Measurements from ENCODE around the gene WWP2. TPM values are rescaled to one million over a fixed set of nuclear protein-coding genes. Genes with fewer than 3 reads are reported as not detected.
A peak's percentile ranks its signal among the peaks of the same experiment; 100 is the strongest.

Gene WWP2
- total RNA-seq, 2 donors from 2014 or later, result 34.8 to 78.8 TPM

DNA sequence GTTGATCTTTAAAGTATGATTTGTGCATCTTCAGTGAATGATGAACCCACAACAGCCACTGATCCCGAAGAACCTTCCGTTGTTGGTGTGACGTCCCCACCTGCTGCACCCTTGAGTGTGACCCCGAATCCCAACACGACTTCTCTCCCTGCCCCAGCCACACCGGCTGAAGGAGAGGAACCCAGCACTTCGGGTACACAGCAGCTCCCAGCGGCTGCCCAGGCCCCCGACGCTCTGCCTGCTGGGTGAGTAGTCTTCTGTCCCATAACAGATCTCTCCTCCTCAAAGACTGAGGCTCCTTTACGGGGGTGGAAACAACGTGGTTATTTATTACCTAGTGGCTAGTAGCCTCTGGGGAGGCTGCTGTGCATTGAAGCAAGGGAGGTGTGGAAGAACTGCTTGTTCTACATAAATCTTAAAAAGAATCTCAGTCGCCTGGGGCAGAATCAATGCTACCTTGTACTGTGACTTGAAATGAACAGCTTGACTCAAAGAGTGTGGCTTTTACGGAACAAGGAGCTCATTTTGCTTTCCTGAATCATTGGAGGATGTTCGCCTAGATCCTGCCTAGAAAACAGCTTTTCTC lies 126.0 kb downstream of the WWP2 start:
- Histone ChIP-seq H3K27me3 (no peaks in the 10 kb centered on the region), H3K9me3 (no peaks in the 10 kb centered on the region), H3K4me3 (no peak overlapping the region), H3K27ac (no peak overlapping the region), H3K4me1 (peaks cover 6% of the 10 kb centered on the region), H3K36me3 (replicated peaks in 1 of 2; ENCODE audit: insufficient read depth in 1 of 2, low read depth in 2 of 2) (peaks cover 0 to 4% of the 10 kb centered on the region in 2 donors)
- DNase-seq (no peak), ATAC-seq (no peak)
- intact Hi-C loops (cut with DNase I), result no loop called here
- 85 to 90% methylated on average over 12 to 15 of the region's 15 CpGs for WGBS, 2 donors
- TF ChIP-seq, protein P1, sequence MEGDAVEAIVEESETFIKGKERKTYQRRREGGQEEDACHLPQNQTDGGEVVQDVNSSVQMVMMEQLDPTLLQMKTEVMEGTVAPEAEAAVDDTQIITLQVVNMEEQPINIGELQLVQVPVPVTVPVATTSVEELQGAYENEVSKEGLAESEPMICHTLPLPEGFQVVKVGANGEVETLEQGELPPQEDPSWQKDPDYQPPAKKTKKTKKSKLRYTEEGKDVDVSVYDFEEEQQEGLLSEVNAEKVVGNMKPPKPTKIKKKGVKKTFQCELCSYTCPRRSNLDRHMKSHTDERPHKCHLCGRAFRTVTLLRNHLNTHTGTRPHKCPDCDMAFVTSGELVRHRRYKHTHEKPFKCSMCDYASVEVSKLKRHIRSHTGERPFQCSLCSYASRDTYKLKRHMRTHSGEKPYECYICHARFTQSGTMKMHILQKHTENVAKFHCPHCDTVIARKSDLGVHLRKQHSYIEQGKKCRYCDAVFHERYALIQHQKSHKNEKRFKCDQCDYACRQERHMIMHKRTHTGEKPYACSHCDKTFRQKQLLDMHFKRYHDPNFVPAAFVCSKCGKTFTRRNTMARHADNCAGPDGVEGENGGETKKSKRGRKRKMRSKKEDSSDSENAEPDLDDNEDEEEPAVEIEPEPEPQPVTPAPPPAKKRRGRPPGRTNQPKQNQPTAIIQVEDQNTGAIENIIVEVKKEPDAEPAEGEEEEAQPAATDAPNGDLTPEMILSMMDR (IDR thresholded peaks at IDR 0.05), result no peak
- no peak for TF ChIP-seq POLR2A (IDR thresholded peaks at IDR 0.05)

DNA sequence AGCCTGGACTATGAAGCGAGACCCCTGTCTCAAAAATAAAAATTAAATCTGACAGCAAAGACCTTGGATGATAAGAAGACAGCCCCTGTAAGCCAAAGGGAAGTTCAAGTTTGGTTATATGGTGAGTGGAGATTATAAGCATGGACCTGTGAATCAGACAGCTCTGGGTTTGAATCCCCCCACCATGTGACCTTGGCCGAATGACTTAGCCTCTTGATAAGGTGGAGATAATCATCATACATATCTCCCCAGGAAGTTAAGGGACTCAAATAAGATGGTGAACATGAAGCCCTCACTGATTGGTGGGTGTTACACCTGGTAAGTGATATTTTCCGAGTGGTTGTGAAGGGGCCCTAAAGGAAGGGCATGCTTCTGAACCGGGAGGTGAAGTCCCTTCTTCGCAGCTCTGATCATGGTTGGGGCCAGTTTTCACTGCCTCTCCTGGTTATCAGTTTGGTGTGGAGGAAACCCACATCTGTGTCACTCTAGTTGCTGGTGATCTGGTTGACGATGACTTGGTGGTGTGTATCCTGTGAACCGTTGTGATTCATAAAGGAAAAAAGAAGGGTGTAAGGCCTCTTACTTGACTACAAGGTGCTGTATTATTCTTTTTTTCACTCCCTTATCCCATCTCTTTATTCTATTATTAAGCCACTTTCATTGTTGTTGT lies 127.3 kb downstream of the WWP2 start:
- ATAC-seq (no peak), DNase-seq (no peak)
- TF ChIP-seq POLR2A (IDR thresholded peaks at IDR 0.05), result no peak
- TF ChIP-seq, protein P1 (IDR thresholded peaks at IDR 0.05), result no peak
- Histone ChIP-seq H3K27me3 (no peaks in the 10 kb centered on the region), H3K36me3 (replicated peaks in 1 of 2; ENCODE audit: insufficient read depth in 1 of 2, low read depth in 2 of 2) (peaks cover 0 to 4% of the 10 kb centered on the region in 2 donors), H3K4me3 (no peak overlapping the region), H3K27ac (peak overlapping the region in 3 of 4 donors; percentile 72 to 84 (median 77)), H3K4me1 (peaks cover 6% of the 10 kb centered on the region), H3K9me3 (no peaks in the 10 kb centered on the region)
- intact Hi-C loops (cut with DNase I), result no loop called here
- WGBS, 2 donors, result 87 to 90% methylated on average over 7 of the region's 7 CpGs

DNA sequence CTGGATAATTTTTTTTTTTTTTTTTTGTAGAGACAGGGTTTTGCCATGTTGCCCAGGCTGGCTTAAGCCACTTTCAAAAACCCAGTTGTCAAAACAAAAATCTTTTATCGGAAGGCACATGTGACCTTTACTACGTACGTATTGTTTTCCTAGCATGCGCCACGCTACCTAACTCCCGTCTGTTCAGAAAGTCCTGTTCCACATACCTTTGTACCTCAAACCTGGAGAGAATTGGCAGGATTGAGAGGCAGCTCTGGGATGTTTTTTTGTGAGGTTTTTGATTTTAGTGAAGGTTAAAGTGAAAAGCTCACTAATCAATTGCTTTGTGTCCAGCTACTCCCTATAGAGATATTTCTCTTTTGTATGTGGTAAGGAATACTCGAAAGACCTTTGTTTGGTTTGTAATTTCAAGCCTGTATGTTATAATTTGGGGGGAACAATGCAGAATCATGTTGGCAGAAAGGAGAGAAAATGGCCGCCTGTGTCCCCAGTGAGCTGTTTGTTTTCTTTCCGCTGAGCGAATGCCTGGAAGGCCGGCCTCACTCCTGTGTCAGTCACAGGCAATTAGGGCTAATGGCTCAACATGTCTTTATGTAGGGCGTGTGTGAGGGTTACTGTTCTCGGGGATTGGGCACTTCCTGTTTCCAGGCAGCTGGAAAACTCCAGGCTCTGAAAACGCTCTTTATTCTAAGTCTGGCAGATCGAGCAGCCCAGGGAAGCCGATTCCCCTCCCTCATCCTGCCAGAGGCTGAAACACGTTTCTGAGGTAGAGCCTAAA lies 128.2 kb downstream of the WWP2 start:
- peak; percentile 93 for ATAC-seq
- 61 to 70% methylated on average over 14 to 17 of the region's 17 CpGs for WGBS, 2 donors
- Histone ChIP-seq H3K4me3 (no peak overlapping the region), H3K9me3 (no peaks in the 10 kb centered on the region), H3K36me3 (replicated peaks in 1 of 2; ENCODE audit: insufficient read depth in 1 of 2, low read depth in 2 of 2) (peaks cover 0 to 4% of the 10 kb centered on the region in 2 donors), H3K4me1 (peaks cover 6% of the 10 kb centered on the region), H3K27ac (peak overlapping the region; percentile 53 to 84 (median 74)), H3K27me3 (no peaks in the 10 kb centered on the region)
- intact Hi-C loops (cut with DNase I), result no loop called here
- TF ChIP-seq, protein P1 (IDR thresholded peaks at IDR 0.05), result no peak
- peak in 2 of 3 donors; percentile 25 to 28 for TF ChIP-seq POLR2A (IDR thresholded peaks at IDR 0.05)
- DNase-seq, result peak; percentile 40 to 77 (median 68)

DNA sequence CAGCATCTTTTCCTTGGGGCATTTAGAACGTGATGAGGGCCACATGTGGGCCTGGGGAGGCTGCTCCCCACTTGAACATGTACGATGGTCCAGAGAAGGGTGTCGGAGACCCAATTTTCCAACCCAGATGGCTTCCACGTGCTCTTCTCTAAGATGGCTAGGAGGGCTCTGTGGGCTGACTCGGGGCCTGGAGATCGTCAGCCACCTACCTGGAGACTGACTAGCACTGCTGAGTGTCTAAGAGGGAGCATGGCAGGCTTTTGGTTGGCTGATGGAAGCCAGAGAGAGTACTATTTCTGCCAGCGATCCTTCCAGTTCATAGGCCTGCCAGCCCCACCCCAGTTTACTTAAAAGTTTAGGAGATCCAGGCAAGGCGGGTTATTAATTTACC lies 128.8 kb downstream of the WWP2 start:
- no peaks in the 10 kb centered on the region for H3K9me3 ChIP-seq
- ATAC-seq (peak; percentile 5), DNase-seq (no peak)
- TF ChIP-seq, protein P1 (IDR thresholded peaks at IDR 0.05), result no peak
- TF ChIP-seq POLR2A (IDR thresholded peaks at IDR 0.05), result no peak
- WGBS, 2 donors, result 70 to 90% methylated on average over 2 to 8 of the region's 8 CpGs
- H3K27ac ChIP-seq, result peak overlapping the region; percentile 53 to 84 (median 74)
- peaks cover 0 to 4% of the 10 kb centered on the region in 2 donors for H3K36me3 ChIP-seq (replicated peaks in 1 of 2; ENCODE audit: insufficient read depth in 1 of 2, low read depth in 2 of 2)
- no peaks in the 10 kb centered on the region for H3K27me3 ChIP-seq
- no peak overlapping the region for H3K4me3 ChIP-seq
- intact Hi-C loops (cut with DNase I), result no loop called here
- H3K4me1 ChIP-seq, result peaks cover 6% of the 10 kb centered on the region

Measured in body of pancreas (tissue), 4 donors.